HUES6 (cell line): Measurements from ENCODE around the gene ANP32D.
"Not testable (repeated sequence)": the region's sequence is repeated elsewhere in the genome, so short reads cannot be mapped to it uniquely, and the experiment has no call there.

ENCODE experiments used
- H3K27ac ChIP-seq: 2 replicates; pipeline ENCODE4 v1.7.0; 2013; ENCODE audit warnings: low read depth, mild to moderate bottlenecking, low read length, inconsistent platforms
- H3K27me3 ChIP-seq: 2 replicates; pipeline ENCODE4 v1.6.1; 2013; ENCODE audit warnings: low read length; ENCODE audit not compliant: control insufficient read depth, insufficient read depth
- H3K36me3 ChIP-seq: 2 replicates; pipeline ENCODE4 v1.6.1; 2013; ENCODE audit warnings: low read length; ENCODE audit not compliant: control insufficient read depth, insufficient read depth
- H3K4me1 ChIP-seq: 2 replicates; pipeline ENCODE4 v1.6.1; 2013; ENCODE audit warnings: low read length; ENCODE audit not compliant: control insufficient read depth, insufficient read depth
- H3K4me3 ChIP-seq: 2 replicates; pipeline ENCODE4 v1.5.1; 2013; ENCODE audit warnings: low read depth, low read length
- H3K9ac ChIP-seq: one replicate; pipeline ENCODE4 v1.6.1; 2013; ENCODE audit warnings: mild to moderate bottlenecking, low read length
- H3K9me3 ChIP-seq: 2 replicates; pipeline ENCODE4 v1.6.1; 2013; ENCODE audit warnings: low read depth, low read length; ENCODE audit not compliant: control insufficient read depth, insufficient read depth

The ANP32D gene

GRCh38 chr12:48472259-48472658, at the start of gene ANP32D:
Gene ANP32D, plus strand, starts transcription at chr12:48472559. Its CDS starts 106 bp downstream, at chr12:48472665.
- no peaks in the 10 kb centered on the region for H3K4me1 ChIP-seq
- no peak within 1 kb of the TSS for H3K9ac ChIP-seq
- H3K36me3 ChIP-seq = no peaks in the 10 kb centered on the region
- peaks cover 50% of the 10 kb centered on the region for H3K9me3 ChIP-seq
- H3K27me3 ChIP-seq = no peaks in the 10 kb centered on the region
- no peak within 1 kb of the TSS for H3K4me3 ChIP-seq
- H3K27ac ChIP-seq = no peak within 1 kb of the TSS

- Histone ChIP-seq H3K9me3 (no peaks in the 10 kb centered on the region), H3K27ac (no peak overlapping the region), H3K4me3 (no peak overlapping the region), H3K36me3 (no peaks in the 10 kb centered on the region), H3K9ac (no peak overlapping the region), H3K4me1 (no peaks in the 10 kb centered on the region), H3K27me3 (peaks cover 11% of the 10 kb centered on the region; the same call in 1 of the 2 replicates)
Observed at GRCh38 chr12:48423171-48423570, 49.2 kb upstream of the ANP32D start.

- no peak overlapping the region for H3K4me3 ChIP-seq
- H3K36me3 ChIP-seq = no peaks in the 10 kb centered on the region
- H3K27me3 ChIP-seq = peaks cover 3% of the 10 kb centered on the region; the same call in 1 of the 2 replicates
- H3K9me3 ChIP-seq = no peaks in the 10 kb centered on the region
- H3K4me1 ChIP-seq = no peaks in the 10 kb centered on the region
- H3K27ac ChIP-seq = no peak overlapping the region
- no peak overlapping the region for H3K9ac ChIP-seq
Observed at GRCh38 chr12:48424644-48425043, 47.7 kb upstream of the ANP32D start.

- H3K27me3 ChIP-seq, H3K9ac ChIP-seq, H3K4me3 ChIP-seq, H3K27ac ChIP-seq, H3K4me1 ChIP-seq, H3K36me3 ChIP-seq: not testable (repeated sequence)
- peaks cover 11% of the 10 kb centered on the region for H3K9me3 ChIP-seq
Observed at GRCh38 chr12:48434016-48434415, 38.3 kb upstream of the ANP32D start.

- H3K27me3 ChIP-seq = no peaks in the 10 kb centered on the region
- no peak overlapping the region for H3K9ac ChIP-seq
- no peaks in the 10 kb centered on the region for H3K4me1 ChIP-seq
- no peak overlapping the region for H3K27ac ChIP-seq
- no peak overlapping the region for H3K4me3 ChIP-seq
- H3K9me3 ChIP-seq = no peaks in the 10 kb centered on the region
- no peaks in the 10 kb centered on the region for H3K36me3 ChIP-seq
Observed at GRCh38 chr12:48441069-48441468, 31.3 kb upstream of the ANP32D start.

GRCh38 chr12:48442179-48442847, 30.0 kb upstream of the ANP32D start:
- no peaks in the 10 kb centered on the region for H3K9me3 ChIP-seq
- H3K4me3 ChIP-seq = no peak overlapping the region
- H3K27ac ChIP-seq = no peak overlapping the region
- no peak overlapping the region for H3K9ac ChIP-seq
- no peaks in the 10 kb centered on the region for H3K27me3 ChIP-seq
- H3K4me1 ChIP-seq = no peaks in the 10 kb centered on the region
- H3K36me3 ChIP-seq = no peaks in the 10 kb centered on the region

GRCh38 chr12:48445538-48445937, 26.8 kb upstream of the ANP32D start:
- Histone ChIP-seq H3K9me3 (0 out of 2 replicates have a peak, but pooled peaks cover 6% of the 10 kb centered on the region), H3K4me1 (no peaks in the 10 kb centered on the region), H3K4me3 (no peak overlapping the region), H3K9ac (no peak overlapping the region), H3K36me3 (no peaks in the 10 kb centered on the region), H3K27me3 (no peaks in the 10 kb centered on the region), H3K27ac (no peak overlapping the region)

GRCh38 chr12:48446161-48446776, 26.1 kb upstream of the ANP32D start:
- Histone ChIP-seq H3K4me1 (no peaks in the 10 kb centered on the region), H3K4me3 (no peak overlapping the region), H3K27me3 (no peaks in the 10 kb centered on the region), H3K9me3 (0 out of 2 replicates have a peak, but pooled peaks cover 6% of the 10 kb centered on the region), H3K27ac (no peak overlapping the region), H3K36me3 (no peaks in the 10 kb centered on the region), H3K9ac (no peak overlapping the region)

- Histone ChIP-seq H3K36me3 (no peaks in the 10 kb centered on the region), H3K9me3 (0 out of 2 replicates have a peak, but pooled peaks cover 6% of the 10 kb centered on the region), H3K4me1 (no peaks in the 10 kb centered on the region), H3K9ac (no peak overlapping the region), H3K4me3 (no peak overlapping the region), H3K27me3 (no peaks in the 10 kb centered on the region), H3K27ac (no peak overlapping the region)
Observed at GRCh38 chr12:48447755-48448154, 24.6 kb upstream of the ANP32D start.

- no peaks in the 10 kb centered on the region for H3K27me3 ChIP-seq
- no peak overlapping the region for H3K9ac ChIP-seq
- H3K36me3 ChIP-seq = no peaks in the 10 kb centered on the region
- H3K4me1 ChIP-seq = no peaks in the 10 kb centered on the region
- no peak overlapping the region for H3K27ac ChIP-seq
- H3K4me3 ChIP-seq = no peak overlapping the region
- peaks cover 10% of the 10 kb centered on the region; the same call in 1 of the 2 replicates for H3K9me3 ChIP-seq
Observed at GRCh38 chr12:48451372-48451771, 21.0 kb upstream of the ANP32D start.

- not testable (repeated sequence) for H3K4me3 ChIP-seq, H3K27me3 ChIP-seq, H3K9me3 ChIP-seq, H3K36me3 ChIP-seq, H3K4me1 ChIP-seq, H3K27ac ChIP-seq, H3K9ac ChIP-seq
Observed at GRCh38 chr12:48452961-48453360, 19.4 kb upstream of the ANP32D start.
